HepG2 (cell line): ENCODE results near the gene CEP55. TPM values are rescaled to one million over a fixed set of nuclear protein-coding genes. Genes with fewer than 3 reads are reported as not detected.

Experiments
- DZIP1 ChIP-seq: sonication (generic); formaldehyde crosslinking; IDR thresholded peaks from 2 replicates; pipeline ENCODE4 v1.5.0; 2020; ENCODE audit warnings: mild to moderate bottlenecking, missing genetic modification reagents
- RARA ChIP-seq: IDR thresholded peaks from 2 replicates; pipeline ENCODE4 v1.6.1; 2016; ENCODE audit warnings: missing genetic modification reagents, missing compliant biosample characterization
- SIX1 ChIP-seq: sonication (generic); formaldehyde crosslinking; IDR thresholded peaks from 2 replicates; pipeline ENCODE4 v1.4.0; 2020; ENCODE audit warnings: missing genetic modification reagents, borderline replicate concordance
- SMYD3 ChIP-seq: sonication (generic); formaldehyde crosslinking; IDR thresholded peaks from 2 replicates; pipeline ENCODE4 v1.8.1; 2023; ENCODE audit warnings: mild to moderate bottlenecking, missing genetic modification reagents
- SP4 ChIP-seq: sonication (generic); formaldehyde crosslinking; IDR thresholded peaks from 2 replicates; pipeline ENCODE4 v1.8.1; 2023; ENCODE audit warnings: mild to moderate bottlenecking, missing genetic modification reagents
- YEATS2 ChIP-seq: sonication (generic); formaldehyde crosslinking; IDR thresholded peaks from 2 replicates; pipeline ENCODE4 v1.4.0; 2020; ENCODE audit warnings: missing genetic modification reagents, borderline replicate concordance
- ZBTB40 ChIP-seq, 2 experiments: fragments of 450-650 bp in 1 of 2; sonication (generic) in 1 of 2; formaldehyde crosslinking in 1 of 2; IDR thresholded peaks; 2 replicates each; pipeline versions ENCODE4 v1.6.1 to v1.8.0; 2016 to 2022; ENCODE audit warnings: antibody characterized with exemption in 1 of 2, mild to moderate bottlenecking in 1 of 2, missing genetic modification reagents in 1 of 2
- ZNF619 ChIP-seq: sonication (generic); formaldehyde crosslinking; IDR thresholded peaks from 2 replicates; pipeline ENCODE4 v1.4.0; 2020; ENCODE audit warnings: mild to moderate bottlenecking, missing genetic modification reagents
- ZNF770 ChIP-seq: sonication (generic); formaldehyde crosslinking; IDR thresholded peaks from 2 replicates; pipeline ENCODE4 v1.5.0; 2020; ENCODE audit warnings: mild to moderate bottlenecking, missing genetic modification reagents
- polyA plus RNA-seq, 8 experiments: library from polyadenylated mRNA; depleted of rRNA in 3 of 8; stranded (reverse) in 7 of 8; unstranded in 1 of 8; fragments of >200 nt; fragmentation: Illumina TruSeq in 4 of 8; extraction: Trizol in 4 of 8; gene quantifications; 2 replicates each; pipeline versions ENCODE4 v1.2.1 to v1.2.3, GENCODE V29; 2011 to 2016; ENCODE audit warnings: low read depth in 4 of 8, missing spikeins in 1 of 8, mixed read lengths in 1 of 8; ENCODE audit not compliant: insufficient read depth in 1 of 8
- total RNA-seq, 5 experiments: library from RNA; depleted of rRNA; stranded (reverse); fragments of >200 nt; fragmentation: Illumina TruSeq; extraction: Trizol; gene quantifications; 2 replicates each; pipeline ENCODE4 v1.2.3, GENCODE V29; 2016; ENCODE audit warnings: low read depth in 1 of 5

CEP55 gene
- total and polyA plus RNA-seq, 2 of the 13 experiments (the other 11 are each of a cell fraction or from before 2014, with no cell fraction given), result 6.5 to 17.1 TPM

GRCh38 chr10:93496322-93497041, at the start of gene CEP55 (continued):
- TF ChIP-seq ZBTB40 (IDR thresholded peaks at IDR 0.05), result no peak
- TF ChIP-seq ZBTB40 (CRISPR knock-in tag; IDR thresholded peaks at IDR 0.05), result no peak
- TF ChIP-seq SIX1 (CRISPR knock-in tag), result no peak
- TF ChIP-seq ZNF770 (CRISPR knock-in tag), result no peak
- peak; percentile 73; the same call in 1 of the 2 replicates for TF ChIP-seq YEATS2 (CRISPR knock-in tag)
- no peak for TF ChIP-seq RARA (CRISPR knock-in tag)
- TF ChIP-seq DZIP1 (CRISPR knock-in tag), result no peak
- peak; percentile 86 for TF ChIP-seq SMYD3
- peak; percentile 97 for TF ChIP-seq SP4 (CRISPR knock-in tag)
- 0 out of 2 replicates have a peak, but pooled peaks have one; percentile 34 for TF ChIP-seq ZNF619
